ENCODE results near the gene MRGPRX4. TPM values are rescaled to one million over a fixed set of nuclear protein-coding genes. Genes with fewer than 3 reads are reported as not detected.
"Not testable (repeated sequence)": the region's sequence is repeated elsewhere in the genome, so short reads cannot be mapped to it uniquely, and the experiment has no call there.

MRGPRX4 gene
- total RNA-seq (2022) (not detected in 2 replicates), Bru-seq, nascent RNA (not detected), BruChase-seq, experiment 1, labeled RNA remaining after a 2-hour chase (not detected), BruChase-seq, experiment 2, labeled RNA remaining after a 6-hour chase (not detected)
- long read RNA-seq: 0 reads

GRCh38 chr11:18172666-18173065 is at the start of gene MRGPRX4:
Gene MRGPRX4 (plus strand): TSS chr11:18172837. CDS start chr11:18173257, 420 bp downstream.
- no peak within 1 kb of the TSS for H3K4me3 Mint-ChIP-seq (ENCODE audit: unreplicated experiment)
- H3K4me1 ChIP-seq: no peaks in the 10 kb centered on the region
- no peaks in the 10 kb centered on the region for H3K4me1 Mint-ChIP-seq (ENCODE audit: low read depth, unreplicated experiment)
- no peak for DNase-seq
- H3K4me3 ChIP-seq (ENCODE audit: low read depth, low read length): no peak within 1 kb of the TSS
- CTCF ChIA-PET: no interaction called here
- no peaks in the 10 kb centered on the region for H3K36me3 Mint-ChIP-seq (ENCODE audit: insufficient read depth, unreplicated experiment)
- no TSS peak for BruUV-seq (replicated peaks)
- no peaks in the 10 kb centered on the region for H3K9me3 ChIP-seq
- H3K27me3 Mint-ChIP-seq (ENCODE audit: insufficient read depth, unreplicated experiment): peaks cover 21% of the 10 kb centered on the region
- intact Hi-C loops (cut with micrococcal nuclease; ENCODE audit: unreplicated experiment): no loop called here
- H3K27me3 ChIP-seq (replicated peaks; ENCODE audit: control insufficient read depth, insufficient read depth, low read length): peaks cover 3% of the 10 kb centered on the region
- H3K36me3 ChIP-seq (ENCODE audit: control insufficient read depth, insufficient read depth, low read length): no peaks in the 10 kb centered on the region
- no peaks in the 10 kb centered on the region for H3K9me3 Mint-ChIP-seq (ENCODE audit: unreplicated experiment)
- POLR2A ChIA-PET: no interaction called here
- no peak for TF ChIP-seq CTCF (IDR thresholded peaks at IDR 0.05; ENCODE audit: insufficient read depth in 1 of 2, low read depth in 1 of 2, low read length in 1 of 2, severe bottlenecking in 1 of 2, unreplicated experiment in 1 of 2)
- H3K27ac Mint-ChIP-seq (ENCODE audit: unreplicated experiment): no peak within 1 kb of the TSS

GRCh38 chr11:18131115-18131514 is 41.5 kb upstream of the MRGPRX4 start:
- H3K27ac Mint-ChIP-seq (ENCODE audit: unreplicated experiment); DNase-seq; POLR2A ChIA-PET; CTCF ChIA-PET; H3K4me1 ChIP-seq; H3K9me3 ChIP-seq; H3K36me3 ChIP-seq (ENCODE audit: control insufficient read depth, insufficient read depth, low read length); BruUV-seq (replicated peaks); H3K4me3 ChIP-seq (ENCODE audit: low read depth, low read length); H3K27me3 ChIP-seq (replicated peaks; ENCODE audit: control insufficient read depth, insufficient read depth, low read length); H3K4me1 Mint-ChIP-seq (ENCODE audit: low read depth, unreplicated experiment); H3K27me3 Mint-ChIP-seq (ENCODE audit: insufficient read depth, unreplicated experiment); H3K4me3 Mint-ChIP-seq (ENCODE audit: unreplicated experiment); intact Hi-C loops (cut with micrococcal nuclease; ENCODE audit: unreplicated experiment); H3K36me3 Mint-ChIP-seq (ENCODE audit: insufficient read depth, unreplicated experiment): not testable (repeated sequence)
- peaks cover 11% of the 10 kb centered on the region for H3K9me3 Mint-ChIP-seq (ENCODE audit: unreplicated experiment)

- Mint-ChIP-seq H3K4me3 (ENCODE audit: unreplicated experiment) (no peak within 1 kb of the TSS), H3K36me3 (ENCODE audit: insufficient read depth, unreplicated experiment) (no peaks in the 10 kb centered on the region), H3K27ac (ENCODE audit: unreplicated experiment) (no peak within 1 kb of the TSS), H3K4me1 (ENCODE audit: low read depth, unreplicated experiment) (no peaks in the 10 kb centered on the region), H3K27me3 (ENCODE audit: insufficient read depth, unreplicated experiment) (peaks cover 9% of the 10 kb centered on the region), H3K9me3 (ENCODE audit: unreplicated experiment) (peaks cover 11% of the 10 kb centered on the region)
- H3K36me3 ChIP-seq (ENCODE audit: control insufficient read depth, insufficient read depth, low read length): no peaks in the 10 kb centered on the region
- intact Hi-C loops (cut with micrococcal nuclease; ENCODE audit: unreplicated experiment): no loop called here
- TF ChIP-seq CTCF (IDR thresholded peaks at IDR 0.05; ENCODE audit: insufficient read depth in 1 of 2, low read depth in 1 of 2, low read length in 1 of 2, severe bottlenecking in 1 of 2, unreplicated experiment in 1 of 2): no peak
- CTCF ChIA-PET: no interaction called here
- POLR2A ChIA-PET: no interaction called here
- no peak for DNase-seq
- H3K4me3 ChIP-seq (ENCODE audit: low read depth, low read length): no peak within 1 kb of the TSS
- no peaks in the 10 kb centered on the region for H3K4me1 ChIP-seq
- no TSS peak for BruUV-seq (replicated peaks)
- 0 out of 2 replicates have a peak, but pooled peaks cover 1% of the 10 kb centered on the region for H3K27me3 ChIP-seq (replicated peaks; ENCODE audit: control insufficient read depth, insufficient read depth, low read length)
- no peaks in the 10 kb centered on the region for H3K9me3 ChIP-seq
Measured at GRCh38 chr11:18132341-18132740, 40.3 kb upstream of the MRGPRX4 start, which contains the start of gene MRGPRX3. Gene MRGPRX3 (plus strand): TSS chr11:18132571. CDS start chr11:18137203, 4,632 bp downstream.

Measured in Caco-2 (cell line).